Activated naive CD8-positive, alpha-beta T cell (primary cell): ENCODE data around the gene RCN1.

Experiments used
- H3K27ac Mint-ChIP-seq: one replicate; pipeline ENCODE4 v1.8.0; 2021; ENCODE audit warnings: mixed read lengths
- H3K27me3 Mint-ChIP-seq: one replicate; pipeline ENCODE4 v1.8.0; 2021; ENCODE audit warnings: mixed read lengths
- H3K36me3 Mint-ChIP-seq: one replicate; pipeline ENCODE4 v1.8.0; 2021; ENCODE audit warnings: mixed read lengths
- H3K4me1 Mint-ChIP-seq: one replicate; pipeline ENCODE4 v1.8.0; 2021; ENCODE audit warnings: low read depth, mixed read lengths
- H3K4me3 Mint-ChIP-seq: one replicate; pipeline ENCODE4 v1.8.0; 2021; ENCODE audit warnings: mild to moderate bottlenecking, mixed read lengths
- H3K9me3 Mint-ChIP-seq: one replicate; pipeline ENCODE4 v1.8.0; 2021; ENCODE audit warnings: low read depth, mixed read lengths

RCN1 gene

DNA sequence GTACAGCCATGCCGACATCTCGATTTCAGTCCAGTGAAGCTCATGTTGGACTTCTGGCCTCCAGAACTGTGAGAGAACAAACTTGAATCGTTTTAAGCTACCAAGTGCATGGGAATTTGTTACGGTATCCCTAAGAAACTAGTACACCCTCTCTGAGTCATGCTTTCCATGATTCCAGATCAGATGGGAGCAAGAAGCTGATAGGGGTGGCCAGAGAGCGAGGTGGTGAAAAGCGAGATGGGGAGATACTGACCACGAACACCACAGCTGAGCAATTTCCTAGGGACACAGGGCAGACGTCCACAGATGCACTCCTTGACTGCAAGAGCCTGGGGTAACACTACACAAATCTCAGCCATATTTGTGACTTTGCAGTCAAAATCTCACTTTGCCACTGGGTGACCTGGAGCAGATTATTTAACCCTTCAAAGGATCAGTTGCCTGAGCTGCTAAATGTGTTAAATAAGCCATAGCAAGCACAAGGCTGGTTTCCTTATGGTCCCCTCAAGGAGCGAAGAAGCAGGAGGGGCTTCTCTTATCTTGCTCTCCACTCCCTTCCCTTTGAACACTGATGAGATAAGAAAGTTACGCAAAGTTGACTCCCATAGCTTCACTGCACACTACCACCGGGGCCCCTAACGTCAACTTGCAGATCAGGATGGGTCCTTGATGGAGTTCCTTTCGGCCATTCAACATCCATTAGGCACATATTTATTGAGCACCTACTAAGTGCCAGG lies 22.6 kb upstream of the RCN1 start:
- Mint-ChIP-seq H3K27me3 (peaks cover 5% of the 10 kb centered on the region), H3K4me3 (no peak overlapping the region), H3K27ac (no peak overlapping the region), H3K9me3 (no peaks in the 10 kb centered on the region), H3K36me3 (no peaks in the 10 kb centered on the region), H3K4me1 (no peaks in the 10 kb centered on the region)

DNA sequence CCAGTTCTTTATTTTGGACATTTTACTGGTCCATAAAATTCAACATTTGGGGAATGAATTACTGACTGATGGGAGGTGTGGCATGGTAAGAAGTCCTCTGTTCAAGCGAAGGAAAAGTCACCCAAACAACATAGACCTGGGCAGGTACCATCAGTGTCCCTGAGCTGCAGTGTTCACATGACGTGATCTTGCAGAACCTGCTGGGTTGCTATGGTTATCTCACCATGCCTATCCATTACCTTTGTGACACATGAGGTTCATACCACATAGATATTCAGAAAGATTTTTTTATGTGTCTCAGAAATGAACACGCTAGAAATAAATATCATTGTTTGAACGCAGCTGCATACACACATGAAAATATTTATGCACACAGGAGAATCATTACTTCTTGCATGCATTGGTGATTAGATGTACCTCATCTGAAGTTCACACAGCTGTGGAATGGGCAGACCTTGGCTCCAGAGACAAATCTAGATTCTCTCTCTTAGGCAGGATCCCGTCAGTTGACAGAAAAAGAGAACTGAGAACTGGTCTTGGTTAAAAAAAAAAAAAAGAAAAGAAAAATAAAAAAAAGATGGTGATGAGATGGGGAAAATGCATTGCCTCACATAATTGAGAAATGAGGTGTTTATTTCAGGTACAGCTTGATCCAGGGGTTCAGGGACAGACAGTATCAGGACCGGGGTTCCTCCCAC lies 21.4 kb upstream of the RCN1 start:
- Mint-ChIP-seq H3K27me3 (peaks cover 5% of the 10 kb centered on the region), H3K27ac (no peak overlapping the region), H3K4me1 (no peaks in the 10 kb centered on the region), H3K9me3 (no peaks in the 10 kb centered on the region), H3K36me3 (no peaks in the 10 kb centered on the region), H3K4me3 (no peak overlapping the region)

DNA sequence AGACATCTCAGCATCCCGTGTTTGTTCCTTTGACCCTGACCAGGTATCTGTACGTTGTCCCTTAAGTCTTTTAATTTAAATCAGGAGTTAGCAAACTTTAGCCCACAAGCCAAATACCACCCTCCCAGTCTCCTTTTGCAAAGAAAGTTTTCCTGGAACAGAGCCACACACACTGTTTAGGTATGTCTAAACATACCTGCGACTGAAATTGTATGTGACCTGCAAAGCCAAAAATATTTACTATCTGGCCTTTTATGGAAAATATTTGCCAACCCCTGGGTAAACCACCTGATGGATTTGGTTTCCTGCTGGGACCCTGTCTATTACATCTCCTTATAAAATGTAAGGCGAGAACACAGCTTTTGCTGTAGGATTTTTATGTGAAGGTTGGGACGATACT lies 20.2 kb upstream of the RCN1 start:
- Mint-ChIP-seq H3K4me1 (no peaks in the 10 kb centered on the region), H3K4me3 (no peak overlapping the region), H3K27ac (no peak overlapping the region), H3K9me3 (no peaks in the 10 kb centered on the region), H3K36me3 (no peaks in the 10 kb centered on the region), H3K27me3 (peaks cover 3% of the 10 kb centered on the region)

DNA sequence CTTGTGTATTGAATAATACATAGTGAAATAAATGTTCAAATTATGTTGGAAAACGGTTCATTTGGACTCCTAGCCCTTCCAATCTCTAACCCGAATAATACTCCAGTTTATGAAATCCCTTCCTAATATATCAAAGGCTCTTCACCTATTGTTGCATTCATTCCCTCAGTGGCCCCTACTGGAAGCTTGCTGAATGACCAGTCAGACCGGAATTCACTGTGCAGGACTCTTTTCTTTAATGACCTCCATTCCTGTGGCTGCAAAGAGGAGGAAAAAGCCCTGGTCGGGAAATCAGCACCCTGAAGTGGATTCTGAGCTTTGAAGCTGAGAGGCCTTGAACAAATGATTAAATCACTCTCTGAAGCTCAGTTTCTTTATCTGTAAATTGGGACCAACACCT lies 19.1 kb upstream of the RCN1 start:
- peaks cover 3% of the 10 kb centered on the region for H3K27me3 Mint-ChIP-seq
- H3K4me1 Mint-ChIP-seq = no peaks in the 10 kb centered on the region
- H3K4me3 Mint-ChIP-seq = no peak overlapping the region
- H3K36me3 Mint-ChIP-seq = no peaks in the 10 kb centered on the region
- H3K27ac Mint-ChIP-seq = no peak overlapping the region
- no peaks in the 10 kb centered on the region for H3K9me3 Mint-ChIP-seq

GRCh38 chr11:32072872-32073643 lies 17.8 kb upstream of the RCN1 start:
- peaks cover 3% of the 10 kb centered on the region for H3K27me3 Mint-ChIP-seq

GRCh38 chr11:32073644-32074026 lies 17.2 kb upstream of the RCN1 start:
- H3K36me3 Mint-ChIP-seq = no peaks in the 10 kb centered on the region
- no peak overlapping the region for H3K27ac Mint-ChIP-seq
- H3K4me3 Mint-ChIP-seq = no peak overlapping the region
- H3K9me3 Mint-ChIP-seq = no peaks in the 10 kb centered on the region
- H3K27me3 Mint-ChIP-seq = peaks cover 3% of the 10 kb centered on the region
- no peaks in the 10 kb centered on the region for H3K4me1 Mint-ChIP-seq

More at GRCh38 chr11:32072872-32073643, 17.8 kb upstream of the RCN1 start:
- Mint-ChIP-seq H3K36me3 (no peaks in the 10 kb centered on the region), H3K27ac (no peak overlapping the region), H3K9me3 (no peaks in the 10 kb centered on the region), H3K4me3 (no peak overlapping the region), H3K4me1 (no peaks in the 10 kb centered on the region)

GRCh38 chr11:32079553-32079952 lies 11.3 kb upstream of the RCN1 start:
- H3K36me3 Mint-ChIP-seq = no peaks in the 10 kb centered on the region
- H3K4me3 Mint-ChIP-seq = no peak overlapping the region
- H3K27me3 Mint-ChIP-seq = no peaks in the 10 kb centered on the region
- no peak overlapping the region for H3K27ac Mint-ChIP-seq
- H3K9me3 Mint-ChIP-seq = no peaks in the 10 kb centered on the region
- no peaks in the 10 kb centered on the region for H3K4me1 Mint-ChIP-seq

GRCh38 chr11:32080361-32080980 lies 10.4 kb upstream of the RCN1 start:
- H3K36me3 Mint-ChIP-seq = no peaks in the 10 kb centered on the region
- H3K4me1 Mint-ChIP-seq = no peaks in the 10 kb centered on the region
- peaks cover 5% of the 10 kb centered on the region for H3K27me3 Mint-ChIP-seq
- H3K27ac Mint-ChIP-seq = no peak overlapping the region
- H3K9me3 Mint-ChIP-seq = no peaks in the 10 kb centered on the region
- no peak overlapping the region for H3K4me3 Mint-ChIP-seq

DNA sequence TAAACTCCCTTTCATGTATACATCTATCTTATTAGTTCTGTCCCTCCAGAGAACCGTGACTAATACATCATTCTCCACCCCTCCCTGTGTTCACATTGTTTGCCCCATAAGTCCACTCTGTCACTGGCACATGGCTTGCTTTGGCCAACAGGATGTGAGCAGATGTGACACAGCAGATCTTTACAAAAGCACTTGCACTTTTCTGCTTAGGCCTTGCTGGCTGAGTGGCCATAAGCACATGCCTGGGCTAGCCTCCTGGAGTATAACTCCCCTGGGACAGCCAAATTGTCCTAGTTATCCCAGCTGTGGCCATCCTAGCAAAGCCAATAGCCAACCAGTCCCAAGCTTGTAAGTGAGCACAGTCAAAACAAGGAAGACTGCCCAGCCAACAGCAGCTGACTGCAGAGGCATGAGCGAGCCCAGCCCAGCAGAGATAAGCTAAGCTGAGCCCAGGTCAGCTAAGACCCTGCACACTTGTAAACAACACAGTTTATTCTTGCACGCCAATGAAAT lies 9.7 kb upstream of the RCN1 start:
- H3K4me3 Mint-ChIP-seq = no peak overlapping the region
- H3K27me3 Mint-ChIP-seq = peaks cover 5% of the 10 kb centered on the region
- no peak overlapping the region for H3K27ac Mint-ChIP-seq
- H3K9me3 Mint-ChIP-seq = no peaks in the 10 kb centered on the region
- no peaks in the 10 kb centered on the region for H3K36me3 Mint-ChIP-seq
- H3K4me1 Mint-ChIP-seq = no peaks in the 10 kb centered on the region

- H3K9me3 Mint-ChIP-seq = no peaks in the 10 kb centered on the region
- H3K4me1 Mint-ChIP-seq = no peaks in the 10 kb centered on the region
- no peak overlapping the region for H3K4me3 Mint-ChIP-seq
- H3K27me3 Mint-ChIP-seq = peaks cover 7% of the 10 kb centered on the region
- no peaks in the 10 kb centered on the region for H3K36me3 Mint-ChIP-seq
- H3K27ac Mint-ChIP-seq = no peak overlapping the region
Measured at GRCh38 chr11:32081901-32082300, 9.0 kb upstream of the RCN1 start.

GRCh38 chr11:32082346-32082986 lies 8.4 kb upstream of the RCN1 start:
- Mint-ChIP-seq H3K4me1 (peaks cover 4% of the 10 kb centered on the region), H3K4me3 (no peak overlapping the region), H3K27me3 (peaks cover 11% of the 10 kb centered on the region), H3K9me3 (no peaks in the 10 kb centered on the region), H3K27ac (no peak overlapping the region), H3K36me3 (no peaks in the 10 kb centered on the region)

DNA sequence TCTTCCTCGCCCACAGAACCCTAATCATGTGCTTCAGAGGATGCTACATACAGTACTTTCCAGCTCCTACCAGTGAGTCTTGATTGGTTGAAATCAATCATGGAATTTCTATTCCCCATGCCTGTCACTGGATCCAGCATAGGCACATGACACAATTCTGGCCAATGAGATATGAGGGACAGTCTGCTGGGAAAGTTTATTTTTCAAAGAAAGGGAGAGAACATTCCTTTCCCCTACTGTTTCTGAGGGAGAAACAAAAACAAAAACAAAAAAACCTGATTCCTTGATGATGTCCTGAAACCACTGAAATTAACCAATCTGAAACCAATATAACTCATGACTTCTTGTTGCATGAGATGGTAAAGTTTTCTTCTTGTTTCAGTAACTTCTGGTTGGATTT lies 3.3 kb upstream of the RCN1 start:
- H3K4me3 Mint-ChIP-seq = no peak overlapping the region
- peak overlapping the region; percentile 4 for H3K27ac Mint-ChIP-seq
- peaks cover 31% of the 10 kb centered on the region for H3K4me1 Mint-ChIP-seq
- H3K9me3 Mint-ChIP-seq = no peaks in the 10 kb centered on the region
- H3K36me3 Mint-ChIP-seq = no peaks in the 10 kb centered on the region
- peaks cover 13% of the 10 kb centered on the region for H3K27me3 Mint-ChIP-seq

GRCh38 chr11:32088117-32088941 lies 2.5 kb upstream of the RCN1 start:
- H3K36me3 Mint-ChIP-seq = peaks cover 3% of the 10 kb centered on the region
- H3K4me3 Mint-ChIP-seq = peak overlapping the region; percentile 60
- peak overlapping the region; percentile 4 for H3K27ac Mint-ChIP-seq
- peaks cover 13% of the 10 kb centered on the region for H3K27me3 Mint-ChIP-seq
- H3K4me1 Mint-ChIP-seq = peaks cover 38% of the 10 kb centered on the region
- H3K9me3 Mint-ChIP-seq = no peaks in the 10 kb centered on the region
